Measurements from ENCODE around the gene ARID1B. TPM values are rescaled to one million over a fixed set of nuclear protein-coding genes. Genes with fewer than 3 reads are reported as not detected.

Gene ARID1B
- total RNA-seq, 6 experiments from 2014 or later: 32.5 to 44.3 (median 36.5) TPM

DNA sequence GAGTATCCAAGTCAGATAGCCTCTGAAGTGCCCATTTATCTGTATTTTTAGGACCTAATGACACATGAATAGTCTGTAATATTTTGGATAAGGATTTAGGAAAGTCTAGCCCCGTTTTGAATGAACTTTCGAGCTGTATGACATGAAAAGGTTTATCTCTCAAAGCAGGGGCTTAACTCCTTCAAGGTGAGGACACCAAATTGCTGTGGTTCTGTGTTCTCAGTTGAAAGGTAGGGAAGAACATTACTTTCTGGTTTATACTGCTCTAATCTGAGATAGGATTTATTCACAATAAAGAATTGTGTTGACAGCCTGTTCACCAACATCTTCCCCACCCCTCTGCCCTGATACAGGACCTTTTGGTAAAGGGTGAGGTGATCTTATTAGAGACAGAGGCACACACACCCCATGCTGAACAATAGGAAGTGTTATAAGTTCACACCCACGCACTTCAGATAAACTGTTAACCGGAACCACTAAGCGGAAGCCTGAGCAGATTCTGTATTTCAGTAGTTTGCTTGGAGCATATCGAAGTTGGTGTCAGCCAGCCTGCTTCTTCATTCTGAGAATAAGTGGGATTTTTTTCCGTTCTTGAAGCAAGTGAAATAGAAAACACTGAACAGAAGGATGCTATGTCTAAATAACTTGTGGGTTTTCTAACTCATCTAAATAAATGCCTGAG is 322.9 kb downstream of the ARID1B start:
- no peak overlapping the region for H3K27ac Mint-ChIP-seq
- H3K36me3 Mint-ChIP-seq (ENCODE audit: low read depth): peaks cover 15% of the 10 kb centered on the region; the same call in 1 of the 2 replicates
- no peaks in the 10 kb centered on the region for H3K27me3 Mint-ChIP-seq (ENCODE audit: insufficient read depth)
- no peaks in the 10 kb centered on the region for H3K9me3 Mint-ChIP-seq
- peaks cover 6% of the 10 kb centered on the region for H3K4me1 Mint-ChIP-seq (ENCODE audit: low read depth)
- TF ChIP-seq, protein P1, sequence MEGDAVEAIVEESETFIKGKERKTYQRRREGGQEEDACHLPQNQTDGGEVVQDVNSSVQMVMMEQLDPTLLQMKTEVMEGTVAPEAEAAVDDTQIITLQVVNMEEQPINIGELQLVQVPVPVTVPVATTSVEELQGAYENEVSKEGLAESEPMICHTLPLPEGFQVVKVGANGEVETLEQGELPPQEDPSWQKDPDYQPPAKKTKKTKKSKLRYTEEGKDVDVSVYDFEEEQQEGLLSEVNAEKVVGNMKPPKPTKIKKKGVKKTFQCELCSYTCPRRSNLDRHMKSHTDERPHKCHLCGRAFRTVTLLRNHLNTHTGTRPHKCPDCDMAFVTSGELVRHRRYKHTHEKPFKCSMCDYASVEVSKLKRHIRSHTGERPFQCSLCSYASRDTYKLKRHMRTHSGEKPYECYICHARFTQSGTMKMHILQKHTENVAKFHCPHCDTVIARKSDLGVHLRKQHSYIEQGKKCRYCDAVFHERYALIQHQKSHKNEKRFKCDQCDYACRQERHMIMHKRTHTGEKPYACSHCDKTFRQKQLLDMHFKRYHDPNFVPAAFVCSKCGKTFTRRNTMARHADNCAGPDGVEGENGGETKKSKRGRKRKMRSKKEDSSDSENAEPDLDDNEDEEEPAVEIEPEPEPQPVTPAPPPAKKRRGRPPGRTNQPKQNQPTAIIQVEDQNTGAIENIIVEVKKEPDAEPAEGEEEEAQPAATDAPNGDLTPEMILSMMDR (IDR thresholded peaks at IDR 0.05): no peak
- H3K4me3 Mint-ChIP-seq: no peak overlapping the region
- no peak for DNase-seq

DNA sequence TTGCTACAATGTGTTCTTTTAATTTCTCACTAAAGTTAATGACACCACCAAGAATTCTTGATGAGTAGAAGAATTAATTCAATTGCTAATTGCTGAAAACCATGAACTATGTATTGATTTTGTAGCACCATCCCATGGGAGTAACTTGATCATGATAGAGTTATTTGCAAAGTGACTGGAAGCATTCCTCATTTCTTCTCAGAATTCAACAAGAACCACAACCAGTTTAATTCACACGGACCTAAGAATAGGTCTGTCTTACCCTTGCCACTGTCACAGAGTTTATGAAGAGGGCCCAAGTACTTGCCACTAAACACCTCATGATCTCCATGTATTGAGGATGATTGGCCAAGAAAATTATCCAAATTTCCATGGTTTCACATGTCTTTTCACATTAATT is 324.0 kb downstream of the ARID1B start:
- DNase-seq: no peak
- no peak overlapping the region for H3K4me3 Mint-ChIP-seq
- TF ChIP-seq, protein P1 (IDR thresholded peaks at IDR 0.05): no peak
- H3K9me3 Mint-ChIP-seq: no peaks in the 10 kb centered on the region
- H3K27ac Mint-ChIP-seq: no peak overlapping the region
- peaks cover 16% of the 10 kb centered on the region for H3K4me1 Mint-ChIP-seq (ENCODE audit: low read depth)
- no peaks in the 10 kb centered on the region for H3K27me3 Mint-ChIP-seq (ENCODE audit: insufficient read depth)
- peaks cover 15% of the 10 kb centered on the region; the same call in 1 of the 2 replicates for H3K36me3 Mint-ChIP-seq (ENCODE audit: low read depth)

DNA sequence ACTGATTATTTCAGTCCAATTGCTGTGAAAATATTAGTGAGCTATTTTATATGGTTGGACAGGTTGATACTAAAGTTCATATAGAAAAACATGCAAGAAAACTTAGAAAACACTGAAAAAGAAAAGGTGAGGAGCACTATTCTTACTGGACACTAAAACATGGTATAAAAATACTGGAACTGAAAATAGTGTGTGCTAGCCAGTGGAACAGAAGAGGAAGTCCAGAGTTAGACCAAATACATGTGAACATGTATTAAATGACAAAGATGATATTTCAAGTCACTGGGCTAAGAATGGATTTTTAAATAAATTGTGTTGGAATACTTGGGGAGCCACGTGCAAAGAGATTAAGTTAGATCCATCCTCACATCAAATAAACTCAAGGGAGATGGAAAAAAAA is 327.6 kb downstream of the ARID1B start:
- Mint-ChIP-seq H3K27me3 (ENCODE audit: insufficient read depth) (no peaks in the 10 kb centered on the region), H3K4me3 (no peak overlapping the region), H3K9me3 (no peaks in the 10 kb centered on the region), H3K27ac (peak overlapping the region; percentile 10; the same call in 1 of the 2 replicates), H3K36me3 (ENCODE audit: low read depth) (peaks cover 15% of the 10 kb centered on the region; the same call in 1 of the 2 replicates), H3K4me1 (ENCODE audit: low read depth) (peaks cover 52% of the 10 kb centered on the region)
- DNase-seq: no peak
- TF ChIP-seq, protein P1 (IDR thresholded peaks at IDR 0.05): no peak

DNA sequence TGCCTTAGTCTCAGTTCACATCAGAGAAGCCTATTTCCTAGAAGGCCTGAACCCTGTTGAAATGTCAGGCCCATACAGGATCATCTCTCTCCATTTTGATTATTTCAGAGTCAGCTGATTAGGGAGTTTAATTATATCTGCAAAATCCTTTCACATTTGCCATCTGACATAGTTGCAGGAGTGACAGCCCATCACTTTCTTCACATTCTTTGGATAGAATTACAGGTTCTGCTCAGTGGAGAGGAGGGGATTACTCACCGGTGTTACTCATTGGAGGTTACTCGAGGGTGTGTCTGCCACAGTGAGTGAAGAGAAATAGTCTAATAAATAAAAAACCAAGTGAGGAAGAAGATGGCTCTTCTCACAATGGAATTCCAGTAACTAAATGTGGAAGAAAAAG is 329.3 kb downstream of the ARID1B start:
- DNase-seq: peak; percentile 63
- peaks cover 13% of the 10 kb centered on the region; the same call in 1 of the 2 replicates for H3K36me3 Mint-ChIP-seq (ENCODE audit: low read depth)
- H3K4me1 Mint-ChIP-seq (ENCODE audit: low read depth): peaks cover 68% of the 10 kb centered on the region
- TF ChIP-seq, protein P1 (IDR thresholded peaks at IDR 0.05): no peak
- H3K27ac Mint-ChIP-seq: peak overlapping the region; percentile 99
- H3K9me3 Mint-ChIP-seq: no peaks in the 10 kb centered on the region
- H3K4me3 Mint-ChIP-seq: peak overlapping the region; percentile 12; the same call in 1 of the 2 replicates
- H3K27me3 Mint-ChIP-seq (ENCODE audit: insufficient read depth): no peaks in the 10 kb centered on the region

DNA sequence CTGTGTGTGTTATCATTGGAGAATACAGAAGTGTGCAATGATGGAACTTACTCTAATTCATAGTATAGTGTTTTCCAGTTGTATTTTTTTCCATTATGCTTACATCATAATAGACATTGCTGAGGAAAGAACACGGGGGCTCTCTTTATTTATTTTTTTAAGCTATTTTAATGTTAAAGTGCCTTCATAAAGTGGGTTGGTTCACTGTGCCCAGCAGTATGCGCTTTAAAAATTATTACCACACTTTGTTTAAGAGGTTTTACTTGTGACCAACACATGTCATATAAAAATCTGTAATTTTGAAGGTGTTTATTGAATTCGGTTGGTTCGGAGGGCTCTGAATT is 330.4 kb downstream of the ARID1B start:
- Mint-ChIP-seq H3K4me1 (ENCODE audit: low read depth) (peaks cover 68% of the 10 kb centered on the region), H3K27me3 (ENCODE audit: insufficient read depth) (no peaks in the 10 kb centered on the region), H3K36me3 (ENCODE audit: low read depth) (peaks cover 15% of the 10 kb centered on the region; the same call in 1 of the 2 replicates), H3K4me3 (peak overlapping the region; percentile 81), H3K9me3 (no peaks in the 10 kb centered on the region), H3K27ac (peak overlapping the region; percentile 99)
- TF ChIP-seq, protein P1 (IDR thresholded peaks at IDR 0.05): no peak
- no peak for DNase-seq
